Breast epithelium (tissue), 3 donors: ENCODE measurements around the gene NRXN2.

Source experiments
- POLR2A ChIP-seq: fragments of 450-650 bp; IDR thresholded peaks from one replicate; pipeline ENCODE4 v1.6.1; 2016; ENCODE audit warnings: antibody characterized with exemption, mild to moderate bottlenecking, moderate library complexity
- POLR2AphosphoS5 ChIP-seq, 3 donors: sonication (generic); formaldehyde crosslinking; IDR thresholded peaks; one replicate each; pipeline ENCODE4 v1.6.1; 2017; ENCODE audit warnings: antibody characterized with exemption in 3 of 3
- TF ChIP-seq, protein P1 (sequence below), 3 donors: fragments of 450-650 bp; IDR thresholded peaks; one replicate each; pipeline ENCODE4 v1.5.1; 2016 to 2017; ENCODE audit warnings: antibody characterized with exemption in 3 of 3, mild to moderate bottlenecking in 3 of 3, moderate library complexity in 3 of 3

DNA sequence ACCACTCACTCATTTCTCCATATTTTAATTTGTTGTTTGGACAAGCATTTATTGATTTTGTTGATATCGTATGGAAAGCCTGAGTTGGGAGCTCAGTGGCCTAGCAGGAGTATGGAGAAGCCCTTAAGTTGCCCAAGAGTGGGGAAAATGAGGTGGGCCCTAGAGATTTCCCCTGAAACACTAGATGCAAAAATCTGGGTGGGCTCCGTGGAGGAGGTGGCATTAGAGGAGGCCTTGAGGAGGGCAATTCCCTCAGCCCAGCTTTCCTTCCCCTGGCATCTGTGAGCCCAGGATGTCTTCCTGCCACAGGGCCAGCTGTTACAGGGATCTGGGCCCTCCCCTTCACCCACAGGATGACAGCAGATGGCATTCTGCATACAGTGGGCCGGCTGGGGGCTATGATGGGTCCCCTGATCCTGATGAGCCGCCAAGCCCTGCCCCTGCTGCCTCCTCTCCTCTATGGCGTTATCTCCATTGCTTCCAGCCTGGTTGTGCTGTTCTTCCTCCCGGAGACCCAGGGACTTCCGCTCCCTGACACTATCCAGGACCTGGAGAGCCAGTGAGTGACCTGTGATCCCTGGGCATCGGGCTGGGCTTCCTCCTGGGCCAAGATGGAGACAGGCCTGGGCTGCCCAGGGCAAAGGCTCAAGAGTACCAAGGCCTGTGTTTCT is 153.6 kb downstream of the NRXN2 start:
- TF ChIP-seq, protein P1, sequence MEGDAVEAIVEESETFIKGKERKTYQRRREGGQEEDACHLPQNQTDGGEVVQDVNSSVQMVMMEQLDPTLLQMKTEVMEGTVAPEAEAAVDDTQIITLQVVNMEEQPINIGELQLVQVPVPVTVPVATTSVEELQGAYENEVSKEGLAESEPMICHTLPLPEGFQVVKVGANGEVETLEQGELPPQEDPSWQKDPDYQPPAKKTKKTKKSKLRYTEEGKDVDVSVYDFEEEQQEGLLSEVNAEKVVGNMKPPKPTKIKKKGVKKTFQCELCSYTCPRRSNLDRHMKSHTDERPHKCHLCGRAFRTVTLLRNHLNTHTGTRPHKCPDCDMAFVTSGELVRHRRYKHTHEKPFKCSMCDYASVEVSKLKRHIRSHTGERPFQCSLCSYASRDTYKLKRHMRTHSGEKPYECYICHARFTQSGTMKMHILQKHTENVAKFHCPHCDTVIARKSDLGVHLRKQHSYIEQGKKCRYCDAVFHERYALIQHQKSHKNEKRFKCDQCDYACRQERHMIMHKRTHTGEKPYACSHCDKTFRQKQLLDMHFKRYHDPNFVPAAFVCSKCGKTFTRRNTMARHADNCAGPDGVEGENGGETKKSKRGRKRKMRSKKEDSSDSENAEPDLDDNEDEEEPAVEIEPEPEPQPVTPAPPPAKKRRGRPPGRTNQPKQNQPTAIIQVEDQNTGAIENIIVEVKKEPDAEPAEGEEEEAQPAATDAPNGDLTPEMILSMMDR (IDR thresholded peaks at IDR 0.05): no peak
- TF ChIP-seq POLR2AphosphoS5 (IDR thresholded peaks at IDR 0.05) (no peak), POLR2A (no peak)
